K562 (cell line): ENCODE measurements around the gene TAF4. TPM values are rescaled to one million over a fixed set of nuclear protein-coding genes. Genes with fewer than 3 reads are reported as not detected.

Experiments used
- ATAC-seq: fragments of 200-7000 bp; cut with Tn5 transposase; 3 replicates; pipeline ENCODE4 v1.9.1; 2020; ENCODE audit warnings: moderate library complexity
- BruUV-seq: library from RNA; stranded (reverse); fragments of 400-500 nt; replicated peaks from 2 replicates; lab custom pipeline; 2021; lab: Mats Ljungman, UMichigan
- CTCF ChIA-PET: fragments of 300-600 bp; formaldehyde crosslinking; extraction: SDS; loops from one replicate; lab custom pipeline; 2021; ENCODE audit warnings: low intra/inter-chr PET ratio; lab: Yijun Ruan, JAX
- POLR2A ChIA-PET: fragments of 300-600, 350-650 bp; sonication (Branson Sonifier 250); formaldehyde crosslinking; extraction: SDS; loops from one replicate; lab custom pipeline; 2021; ENCODE audit warnings: antibody characterized with exemption, inconsistent platforms; lab: Yijun Ruan, JAX
- DNase-seq, 4 experiments: peaks; one replicate each; pipeline versions ENCODE4 v3.0.0 to v3.0.0-alpha.2; 2011 to 2018; ENCODE audit warnings: low spot score in 3 of 4, mixed read lengths in 3 of 4; ENCODE audit errors: extremely low read depth in 1 of 4
- FAIRE-seq: peaks from 2 replicates; lab custom pipeline; 2011; peaks lifted over from hg19 to GRCh38; lab: Jason Lieb, UNC
- H2AFZ ChIP-seq: 2 replicates; pipeline ENCODE4 v1.6.0; 2011; ENCODE audit warnings: low read depth, low read length, control low read depth, inconsistent platforms
- H3K27ac ChIP-seq: fragments of 200-600 bp; 3 replicates; pipeline ENCODE4 v1.8.0; 2011; ENCODE audit warnings: low read depth, mild to moderate bottlenecking, control low read depth, inconsistent platforms, low read length, moderate library complexity, mixed read lengths; ENCODE audit errors: extremely low read depth
- H3K27me3 ChIP-seq, 2 experiments: fragments of 300-600 bp in 1 of 2; 2 replicates in 1 of 2; 3 replicates in 1 of 2; pipeline versions ENCODE4 v1.6.0 to v1.8.0; 2011; ENCODE audit warnings: inconsistent platforms in 2 of 2, low read length in 2 of 2, mild to moderate bottlenecking in 1 of 2, mixed read lengths in 1 of 2, moderate library complexity in 1 of 2; ENCODE audit not compliant: control insufficient read depth in 2 of 2, insufficient read depth in 2 of 2
- H3K36me3 ChIP-seq: fragments of 300-600 bp; 3 replicates; pipeline ENCODE4 v1.8.0; 2011; ENCODE audit warnings: mild to moderate bottlenecking, low read length, inconsistent platforms; ENCODE audit not compliant: control insufficient read depth, insufficient read depth
- H3K4me1 ChIP-seq, 2 experiments: fragments of 200-600 bp in 1 of 2; replicated peaks in 1 of 2; 2 replicates in 1 of 2; 3 replicates in 1 of 2; pipeline versions ENCODE4 v1.5.1 to v1.8.0; 2011; ENCODE audit warnings: inconsistent platforms in 2 of 2, low read length in 2 of 2, mild to moderate bottlenecking in 1 of 2, mixed read lengths in 1 of 2, moderate library complexity in 1 of 2; ENCODE audit not compliant: control insufficient read depth in 2 of 2, insufficient read depth in 2 of 2
- H3K4me2 ChIP-seq: 2 replicates; pipeline ENCODE4 v1.6.1; 2011; ENCODE audit warnings: low read length, control low read depth, inconsistent platforms, mixed read lengths; ENCODE audit not compliant: insufficient read depth
- H3K4me3 ChIP-seq: fragments of 200-600 bp; sonication (generic), shearing (Covaris generic); 2 replicates; pipeline ENCODE4 v1.5.1; 2016; ENCODE audit warnings: control low read depth, inconsistent platforms
- H3K79me2 ChIP-seq: fragments of 200-600 bp; 3 replicates; pipeline ENCODE4 v1.8.0; 2011; ENCODE audit warnings: low read length, inconsistent platforms; ENCODE audit not compliant: control insufficient read depth, insufficient read depth
- H3K9ac ChIP-seq, 2 experiments: 2 replicates each; pipeline versions ENCODE4 v1.6.0 to v1.6.1; 2011; ENCODE audit warnings: low read depth in 2 of 2, low read length in 2 of 2, control low read depth in 1 of 2, inconsistent platforms in 1 of 2, mild to moderate bottlenecking in 1 of 2, mixed read lengths in 1 of 2; ENCODE audit not compliant: insufficient read depth in 1 of 2
- H3K9me1 ChIP-seq: one replicate; pipeline ENCODE4 v1.6.0; 2011; ENCODE audit warnings: inconsistent platforms, mild to moderate bottlenecking, low read length, moderate library complexity; ENCODE audit not compliant: control insufficient read depth, insufficient read depth
- H3K9me3 ChIP-seq: replicated peaks from 2 replicates; pipeline ENCODE4 v1.5.1; 2011; ENCODE audit warnings: low read depth, low read length, inconsistent platforms; ENCODE audit not compliant: control insufficient read depth, insufficient read depth
- H4K20me1 ChIP-seq: replicated peaks from 2 replicates; pipeline ENCODE4 v1.6.1; 2011; ENCODE audit warnings: low read length, inconsistent platforms, mixed read lengths; ENCODE audit not compliant: control insufficient read depth, insufficient read depth
- E2F6 ChIP-seq, 2 experiments: IDR thresholded peaks; 2 replicates each; pipeline ENCODE4 v1.6.1; 2011; ENCODE audit warnings: borderline replicate concordance in 1 of 2, control low read depth in 1 of 2, low read depth in 1 of 2, low read length in 1 of 2, mild to moderate bottlenecking in 1 of 2, mixed read lengths in 1 of 2, moderate library complexity in 1 of 2; ENCODE audit not compliant: insufficient read depth in 1 of 2, insufficient read length in 1 of 2, poor library complexity in 1 of 2, severe bottlenecking in 1 of 2; ENCODE audit errors: extremely low read depth in 1 of 2
- ETS1 ChIP-seq: conservative IDR thresholded peaks from 2 replicates; pipeline ENCODE4 v1.6.1; 2011; ENCODE audit warnings: low read depth, mild to moderate bottlenecking, low read length; ENCODE audit not compliant: control insufficient read depth
- MITF ChIP-seq: IDR thresholded peaks from 2 replicates; pipeline ENCODE4 v1.6.1; 2014; ENCODE audit warnings: antibody characterized with exemption
- PTRF ChIP-seq: fragments of 450-650 bp; IDR thresholded peaks from 2 replicates; pipeline ENCODE4 v1.6.1; 2016; ENCODE audit warnings: mild to moderate bottlenecking, missing genetic modification characterization, missing compliant biosample characterization
- SP1 ChIP-seq: sonication (generic); formaldehyde crosslinking; IDR thresholded peaks from 2 replicates; pipeline ENCODE4 v1.8.1; 2022; ENCODE audit warnings: mild to moderate bottlenecking, missing genetic modification reagents
- SREBF2 ChIP-seq: sonication (generic); formaldehyde crosslinking; IDR thresholded peaks from 2 replicates; pipeline ENCODE4 v1.4.0; 2020; ENCODE audit warnings: mild to moderate bottlenecking, missing genetic modification reagents
- XRCC3 ChIP-seq: fragments of 450-650 bp; IDR thresholded peaks from 2 replicates; pipeline ENCODE4 v1.6.1; 2017; ENCODE audit warnings: mild to moderate bottlenecking, moderate library complexity
- ZBTB43 ChIP-seq: sonication (generic); formaldehyde crosslinking; IDR thresholded peaks from 2 replicates; pipeline ENCODE4 v1.8.0; 2023; ENCODE audit warnings: mild to moderate bottlenecking, missing genetic modification reagents
- ZKSCAN3 ChIP-seq: fragments of 250-450 bp; sonication (Bioruptor Pico); IDR thresholded peaks from 2 replicates; pipeline ENCODE4 v1.4.0; 2020
- WGBS: fragments of 100-300 bp; shearing (Covaris generic); methylation state at CpG from one replicate; pipeline ENCODE4 v1.1.6; 2016; ENCODE audit warnings: low coverage, mixed read lengths; ENCODE audit not compliant: insufficient coverage; ENCODE audit errors: missing lambda C conversion rate; 5-methylcytosine and 5-hydroxymethylcytosine counted together
- in situ Hi-C: fragments of 300-500 bp; cut with MboI; formaldehyde crosslinking; loops from 4 replicates; pipeline ENCODE4 v1.15.0; 2018; ENCODE audit warnings: inconsistent platforms, mixed read lengths
- intact Hi-C: fragments of 100-400 bp; cut with micrococcal nuclease; formaldehyde crosslinking; loops from 2 replicates; pipeline ENCODE4 v1.14.2; 2022
- polyA plus RNA-seq, 8 experiments: library from polyadenylated mRNA; depleted of rRNA in 4 of 8; stranded (reverse) in 5 of 8; unstranded in 3 of 8; fragments of >200 nt; fragmentation: Nextera tagmentation in 2 of 8; fragmentation: Illumina TruSeq in 1 of 8; extraction: Ambion mirVana in 2 of 8; extraction: Trizol in 1 of 8; gene quantifications; 2 replicates each; pipeline versions ENCODE4 v1.2.1 to v1.2.3, GENCODE V29; 2011 to 2014; ENCODE audit warnings: inconsistent platforms in 1 of 8, missing spikeins in 1 of 8
- total RNA-seq, 7 experiments: library from RNA; depleted of rRNA in 6 of 7; stranded (reverse); fragments of >200 nt in 6 of 7; fragmentation: Illumina TruSeq in 2 of 7; extraction: Trizol in 2 of 7; gene quantifications; 2 replicates each; pipeline versions ENCODE4 v1.2.1 to v1.2.3, GENCODE V29; 2011 to 2021; ENCODE audit warnings: low replicate concordance in 1 of 7
- TF ChIP-seq, protein P1 (sequence below), 2 experiments: fragments of 450-650 bp; IDR thresholded peaks; 2 replicates each; pipeline ENCODE4 v1.6.1; 2016
- TF ChIP-seq, protein P2 (sequence below): sonication (generic); IDR thresholded peaks from 2 replicates; pipeline ENCODE4 v1.6.1; 2016
- TF ChIP-seq, protein P3 (sequence below), 3 experiments: fragments of 200-800 bp in 1 of 3; sonication (Bioruptor generic) in 1 of 3; sonication (generic) in 1 of 3; formaldehyde crosslinking in 1 of 3; IDR thresholded peaks; 2 replicates each; pipeline versions ENCODE4 v1.6.1 to v1.8.0; 2016 to 2022; ENCODE audit warnings: mild to moderate bottlenecking in 2 of 3, missing compliant biosample characterization in 2 of 3, missing genetic modification characterization in 2 of 3, missing genetic modification reagents in 1 of 3

Gene TAF4
- total and polyA plus RNA-seq, 9 of the 15 experiments (the other 6 are each of a cell fraction or from before 2014, with no cell fraction given), result 0.44 to 28.3 (median 5.6) TPM

DNA sequence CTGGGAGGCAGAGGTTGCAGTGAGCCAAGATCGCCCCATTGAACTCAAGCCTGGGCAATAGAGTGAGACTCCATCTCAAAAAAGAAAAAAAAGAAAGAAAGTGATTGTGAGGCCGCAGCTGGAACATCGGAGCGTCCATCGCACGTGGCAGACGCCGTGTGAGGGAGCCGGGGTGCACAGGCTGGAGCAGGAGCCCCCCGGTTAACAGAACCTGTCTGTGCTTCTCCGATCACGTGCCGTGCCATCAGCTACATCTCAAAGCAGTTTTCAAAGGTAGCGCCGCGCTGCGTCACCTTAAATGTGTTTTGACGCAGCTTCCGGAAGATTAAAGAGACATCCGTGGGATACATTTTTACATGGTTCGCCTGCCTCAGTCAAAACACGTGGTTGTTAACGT lies 138.9 kb downstream of the TAF4 start:
- intact Hi-C loops (no loop called here), in situ Hi-C loops (no loop called here)
- Histone ChIP-seq H3K36me3 (no peaks in the 10 kb centered on the region), H3K9ac (no peak overlapping the region), H3K4me1 (peaks cover 6 to 49% of the 10 kb centered on the region in 2 experiments; a peak in 4 of 5 replicates), H3K79me2 (no peaks in the 10 kb centered on the region), H3K4me3 (no peak overlapping the region), H3K27ac (no peak overlapping the region), H3K27me3 (peaks cover 24 to 82% of the 10 kb centered on the region in 2 experiments), H2AFZ (no peak overlapping the region), H3K4me2 (no peak overlapping the region), H3K9me1 (no peaks in the 10 kb centered on the region), H4K20me1 (peaks cover 4% of the 10 kb centered on the region; the same call in 1 of the 2 replicates), H3K9me3 (no peaks in the 10 kb centered on the region; the same call in 1 of the 2 replicates)
- FAIRE-seq (no peak), ATAC-seq (no peak), DNase-seq (no peak)
- ChIA-PET CTCF (no interaction called here), POLR2A (no interaction called here)
- WGBS, result 29% methylated on average over 22 of the region's 23 CpGs
- BruUV-seq, result no TSS peak
- TF ChIP-seq, protein P1, sequence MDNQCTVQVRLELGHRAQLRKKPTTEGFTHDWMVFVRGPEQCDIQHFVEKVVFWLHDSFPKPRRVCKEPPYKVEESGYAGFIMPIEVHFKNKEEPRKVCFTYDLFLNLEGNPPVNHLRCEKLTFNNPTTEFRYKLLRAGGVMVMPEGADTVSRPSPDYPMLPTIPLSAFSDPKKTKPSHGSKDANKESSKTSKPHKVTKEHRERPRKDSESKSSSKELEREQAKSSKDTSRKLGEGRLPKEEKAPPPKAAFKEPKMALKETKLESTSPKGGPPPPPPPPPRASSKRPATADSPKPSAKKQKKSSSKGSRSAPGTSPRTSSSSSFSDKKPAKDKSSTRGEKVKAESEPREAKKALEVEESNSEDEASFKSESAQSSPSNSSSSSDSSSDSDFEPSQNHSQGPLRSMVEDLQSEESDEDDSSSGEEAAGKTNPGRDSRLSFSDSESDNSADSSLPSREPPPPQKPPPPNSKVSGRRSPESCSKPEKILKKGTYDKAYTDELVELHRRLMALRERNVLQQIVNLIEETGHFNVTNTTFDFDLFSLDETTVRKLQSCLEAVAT (IDR thresholded peaks at IDR 0.05), result no peak
- TF ChIP-seq MITF (no peak), E2F6 (IDR thresholded peaks at IDR 0.05; ENCODE audit: borderline replicate concordance in 1 of 2, extremely low read depth in 1 of 2, insufficient read depth in 1 of 2, insufficient read length in 1 of 2, low read depth in 1 of 2, low read length in 1 of 2, poor library complexity in 1 of 2, severe bottlenecking in 1 of 2) (peak in 1 of 2 experiments; percentile 11), ZKSCAN3 (CRISPR knock-in tag) (no peak), ZBTB43 (CRISPR knock-in tag) (no peak), SP1 (CRISPR knock-in tag) (no peak), PTRF (tag) (no peak), SREBF2 (CRISPR knock-in tag) (no peak), ETS1 (no peak), XRCC3 (no peak)
- TF ChIP-seq, protein P2, sequence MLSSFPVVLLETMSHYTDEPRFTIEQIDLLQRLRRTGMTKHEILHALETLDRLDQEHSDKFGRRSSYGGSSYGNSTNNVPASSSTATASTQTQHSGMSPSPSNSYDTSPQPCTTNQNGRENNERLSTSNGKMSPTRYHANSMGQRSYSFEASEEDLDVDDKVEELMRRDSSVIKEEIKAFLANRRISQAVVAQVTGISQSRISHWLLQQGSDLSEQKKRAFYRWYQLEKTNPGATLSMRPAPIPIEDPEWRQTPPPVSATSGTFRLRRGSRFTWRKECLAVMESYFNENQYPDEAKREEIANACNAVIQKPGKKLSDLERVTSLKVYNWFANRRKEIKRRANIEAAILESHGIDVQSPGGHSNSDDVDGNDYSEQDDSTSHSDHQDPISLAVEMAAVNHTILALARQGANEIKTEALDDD, result no peak
- TF ChIP-seq, protein P3, sequence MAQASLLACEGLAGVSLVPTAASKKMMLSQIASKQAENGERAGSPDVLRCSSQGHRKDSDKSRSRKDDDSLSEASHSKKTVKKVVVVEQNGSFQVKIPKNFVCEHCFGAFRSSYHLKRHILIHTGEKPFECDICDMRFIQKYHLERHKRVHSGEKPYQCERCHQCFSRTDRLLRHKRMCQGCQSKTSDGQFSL (CRISPR knock-in tag; IDR thresholded peaks at IDR 0.05), result no peak
- TF ChIP-seq, protein P3 (tag; IDR thresholded peaks at IDR 0.05), result no peak
